B cell (primary cell): Measurements from ENCODE around the gene MYZAP. TPM values are rescaled to one million over a fixed set of nuclear protein-coding genes. Genes with fewer than 3 reads are reported as not detected.

ENCODE experiments used
- ATAC-seq: fragments of 200-7000 bp; cut with Tn5 transposase; one replicate; pipeline ENCODE4 v1.10.0; 2021; ENCODE audit warnings: low read depth, mild to moderate bottlenecking, moderate number of reproducible peaks, moderate library complexity
- CTCF ChIA-PET: fragments of 350-600 bp; sonication (Branson Sonifier 250); formaldehyde crosslinking; loops from one replicate; lab custom pipeline; 2021; ENCODE audit warnings: antibody characterized with exemption, inconsistent platforms; lab: Charles Lee
- POLR2A ChIA-PET: fragments of 350-600 bp; sonication (Branson Sonifier 250); formaldehyde crosslinking; loops from one replicate; lab custom pipeline; 2021; ENCODE audit warnings: antibody characterized with exemption; lab: Charles Lee
- DNase-seq: peaks from one replicate; pipeline ENCODE4 v3.0.0; 2013
- H2AFZ ChIP-seq: 2 replicates; pipeline ENCODE4 v1.6.1; 2012; ENCODE audit warnings: mild to moderate bottlenecking, low read depth, low read length; ENCODE audit not compliant: insufficient read depth, poor library complexity, severe bottlenecking
- H3K27ac ChIP-seq, 2 donors: 1 replicate in 1 of 2; 2 replicates in 1 of 2; pipeline ENCODE4 v1.5.1; 2012 to 2013; ENCODE audit warnings: low read length in 2 of 2, mild to moderate bottlenecking in 2 of 2, moderate library complexity in 1 of 2
- H3K27me3 ChIP-seq, 4 experiments: fragments of 200-600 bp in 1 of 4; sonication (generic) in 1 of 4; replicated peaks in 1 of 4; 1 replicate in 2 of 4; 2 replicates in 2 of 4; pipeline versions ENCODE4 v1.6.1 to v1.7.0; 2013 to 2016; ENCODE audit warnings: low read length in 3 of 4, mild to moderate bottlenecking in 2 of 4, mixed read lengths in 1 of 4, moderate library complexity in 1 of 4; ENCODE audit not compliant: insufficient read depth in 4 of 4, control insufficient read depth in 3 of 4; ENCODE audit errors: control extremely low read depth in 1 of 4
- H3K36me3 ChIP-seq, 2 experiments: replicated peaks in 1 of 2; 1 replicate in 1 of 2; 2 replicates in 1 of 2; pipeline versions ENCODE4 v1.6.1 to v1.7.1; 2013; ENCODE audit warnings: low read length in 1 of 2; ENCODE audit not compliant: insufficient read depth in 2 of 2, control insufficient read depth in 1 of 2; ENCODE audit errors: control extremely low read depth in 1 of 2, extremely low read depth in 1 of 2
- H3K4me1 ChIP-seq, 2 donors: fragments of 200-600 bp in 1 of 2; sonication (generic) in 1 of 2; 1 replicate in 1 of 2; 2 replicates in 1 of 2; pipeline versions ENCODE4 v1.5.1 to v1.6.1; 2013 to 2017; ENCODE audit warnings: low read length in 2 of 2; ENCODE audit not compliant: control insufficient read depth in 2 of 2, insufficient read depth in 2 of 2
- H3K4me2 ChIP-seq: replicated peaks from 2 replicates; pipeline ENCODE3; 2012; ENCODE audit warnings: mild to moderate bottlenecking, low read depth, low read length; ENCODE audit not compliant: poor library complexity, severe bottlenecking
- H3K4me3 ChIP-seq, 5 experiments: fragments of 200-600 bp in 1 of 5; sonication (generic) in 1 of 5; 1 replicate in 3 of 5; 2 replicates in 2 of 5; pipeline versions ENCODE4 v1.5.1 to v1.7.0; 2011 to 2016; ENCODE audit warnings: low read length in 4 of 5, mild to moderate bottlenecking in 4 of 5, low read depth in 2 of 5, control low read depth in 1 of 5, moderate library complexity in 1 of 5; ENCODE audit not compliant: insufficient read depth in 1 of 5; ENCODE audit errors: control extremely low read depth in 1 of 5, extremely low read depth in 1 of 5
- H3K79me2 ChIP-seq: fragments of 200-600 bp; sonication (generic); one replicate; pipeline ENCODE4 v1.6.0; 2016; ENCODE audit warnings: low read length; ENCODE audit not compliant: control insufficient read depth, insufficient read depth
- H3K9ac ChIP-seq: fragments of 200-600 bp; sonication (generic); 2 replicates; pipeline ENCODE4 v1.6.1; 2017; ENCODE audit warnings: mild to moderate bottlenecking, low read length, moderate library complexity
- H3K9me3 ChIP-seq, 3 donors: one replicate each; pipeline versions ENCODE4 v1.6.1 to v1.7.1; 2013; ENCODE audit warnings: low read length in 2 of 3; ENCODE audit not compliant: control insufficient read depth in 2 of 3, insufficient read depth in 1 of 3; ENCODE audit errors: control extremely low read depth in 1 of 3
- H4K20me1 ChIP-seq: 2 replicates; pipeline ENCODE4 v1.6.0; 2012; ENCODE audit warnings: mild to moderate bottlenecking, low read length; ENCODE audit not compliant: insufficient read depth, control insufficient read depth, poor library complexity, severe bottlenecking
- H3K27ac Mint-ChIP-seq: one replicate; pipeline ENCODE4 v1.8.0; 2021; ENCODE audit warnings: mixed read lengths
- H3K27me3 Mint-ChIP-seq: one replicate; pipeline ENCODE4 v1.8.0; 2021; ENCODE audit warnings: mixed read lengths
- H3K4me1 Mint-ChIP-seq: one replicate; pipeline ENCODE4 v1.8.0; 2021; ENCODE audit warnings: mixed read lengths
- H3K4me3 Mint-ChIP-seq: one replicate; pipeline ENCODE4 v1.8.0; 2021; ENCODE audit warnings: mixed read lengths
- H3K9me3 Mint-ChIP-seq: one replicate; pipeline ENCODE4 v1.8.0; 2022; ENCODE audit warnings: mixed read lengths; ENCODE audit not compliant: insufficient read depth
- CTCF ChIP-seq: fragments of 200-600 bp; IDR thresholded peaks from one replicate; pipeline ENCODE4 v1.8.0; 2022; ENCODE audit warnings: antibody characterized with exemption, mild to moderate bottlenecking
- EZH2 ChIP-seq: IDR thresholded peaks from 2 replicates; pipeline ENCODE4 v1.6.1; 2012; ENCODE audit warnings: borderline replicate concordance, low read depth, mild to moderate bottlenecking, moderate library complexity, low read length; ENCODE audit not compliant: insufficient read depth, poor library complexity, severe bottlenecking
- WGBS: methylation state at CpG from one replicate; pipeline ENCODE4 v1.1.5; 2013; ENCODE audit warnings: missing lambda C conversion rate; ENCODE audit not compliant: insufficient coverage; 5-methylcytosine and 5-hydroxymethylcytosine counted together
- intact Hi-C: fragments of 100-400 bp; cut with micrococcal nuclease; formaldehyde crosslinking; loops from one replicate; pipeline ENCODE4 v1.10.0; 2022
- polyA plus RNA-seq: library from polyadenylated mRNA; depleted of rRNA; stranded (reverse); fragments of >200 nt; gene quantifications from 2 replicates; pipeline ENCODE4 v1.2.3, GENCODE V29; 2012
- total RNA-seq, 2 donors: library from RNA; stranded (reverse); fragments of 120-200 nt in 1 of 2; gene quantifications; 1 replicate in 1 of 2; 2 replicates in 1 of 2; pipeline versions ENCODE4 v1.2.3 to v1.2.4, GENCODE V29; 2013 to 2022

Gene MYZAP
- total and polyA plus RNA-seq, 2 donors (not counting 1 experiment from before 2014, with no cell fraction given): 1.0 to 2.8 TPM

DNA sequence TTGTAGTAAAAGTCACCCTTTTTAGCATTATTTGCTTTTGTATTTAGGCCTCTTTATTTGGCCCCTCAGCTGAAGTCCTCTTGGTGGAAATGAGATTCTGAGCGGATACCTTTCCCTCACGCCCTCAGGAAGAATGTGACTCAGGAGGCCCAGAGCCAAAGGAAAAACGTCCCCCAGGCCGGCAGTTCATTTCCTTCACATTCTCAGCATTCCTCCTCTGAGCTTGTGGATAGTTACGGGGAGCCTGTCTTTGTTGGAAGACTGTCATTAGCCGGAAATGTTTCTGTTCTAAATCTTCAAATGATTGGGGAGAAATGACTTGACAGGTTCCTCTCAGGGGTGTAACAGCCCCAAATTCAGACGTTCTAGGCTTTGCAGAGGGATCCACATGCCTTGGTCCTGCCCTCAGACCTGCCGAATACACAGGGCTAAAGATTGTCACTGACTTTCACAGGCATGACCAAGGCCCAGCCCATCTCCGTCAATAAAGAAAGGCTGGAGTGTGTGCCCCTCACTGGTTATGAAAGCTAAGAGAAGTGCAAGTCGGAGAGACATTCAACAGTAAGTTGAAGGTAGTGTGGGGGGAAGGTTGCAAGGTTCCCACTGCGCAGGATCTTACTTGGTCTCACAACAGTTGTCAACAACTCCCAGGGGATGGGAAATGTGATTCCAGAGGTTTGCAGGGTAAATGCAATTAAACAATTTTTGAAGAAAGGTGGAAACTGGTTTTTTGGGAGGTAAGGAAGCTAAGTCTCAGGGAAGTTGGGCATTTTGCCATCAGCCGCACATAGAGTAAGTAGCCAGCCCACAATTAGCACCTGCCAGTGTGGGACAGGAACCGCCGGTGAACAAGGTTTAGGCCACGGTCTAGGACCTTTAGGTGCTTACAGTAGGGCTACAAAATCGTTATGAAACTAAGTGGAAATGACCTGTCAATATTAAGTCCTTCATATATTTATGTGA, 39.7 kb upstream of the MYZAP start:
- no peaks in the 10 kb centered on the region for H3K4me1 Mint-ChIP-seq
- H3K9me3 ChIP-seq: no peaks in the 10 kb centered on the region
- H3K9me3 Mint-ChIP-seq: no peaks in the 10 kb centered on the region
- H3K27me3 Mint-ChIP-seq: peaks cover 8% of the 10 kb centered on the region
- 89% methylated on average over 10 of the region's 16 CpGs for WGBS
- POLR2A ChIA-PET: no interaction called here
- intact Hi-C loops: no loop called here
- H3K4me2 ChIP-seq: no peak overlapping the region
- H3K36me3 ChIP-seq: no peaks in the 10 kb centered on the region
- no peak overlapping the region for H3K27ac ChIP-seq
- no peak overlapping the region for H3K4me3 Mint-ChIP-seq
- H3K27ac Mint-ChIP-seq: no peak overlapping the region
- CTCF ChIA-PET: interaction anchor here (1.3 to 1.7 kb wide), 3 partner anchors 9 to 308 kb away, joined by 3 to 8 read pairs (median 8); no protein-coding TSS in a partner anchor
- H3K4me3 ChIP-seq: no peak overlapping the region
- peaks cover 0 to 4% (median 0%) of the 10 kb centered on the region in 4 experiments for H3K27me3 ChIP-seq
- no peak for TF ChIP-seq EZH2
- TF ChIP-seq CTCF: no peak
- H4K20me1 ChIP-seq: no peaks in the 10 kb centered on the region
- ATAC-seq: no peak
- no peaks in the 10 kb centered on the region for H3K79me2 ChIP-seq
- no peak for DNase-seq
- no peak overlapping the region for H2AFZ ChIP-seq
- H3K9ac ChIP-seq: no peak overlapping the region
- no peaks in the 10 kb centered on the region for H3K4me1 ChIP-seq
